ENCODE data around the gene OR51T1. TPM values are rescaled to one million over a fixed set of nuclear protein-coding genes. Genes with fewer than 3 reads are reported as not detected.

OR51T1 gene
- total RNA-seq, 1 experiment from 2014 or later, result not detected

GRCh38 chr11:4891996-4892640, 10.4 kb downstream of the OR51T1 start:
- no peaks in the 10 kb centered on the region for H3K9me3 Mint-ChIP-seq
- no peaks in the 10 kb centered on the region for H3K36me3 Mint-ChIP-seq (ENCODE audit: insufficient read depth in 1 of 3, low read depth in 3 of 3)
- Histone ChIP-seq H3K56ac (ENCODE audit: insufficient read length, low read depth, low read length) (no peak overlapping the region), H3K4ac (ENCODE audit: low read depth, low read length) (no peak overlapping the region), H2BK12ac (ENCODE audit: insufficient read length, low read depth, low read length) (no peak overlapping the region), H3K23me2 (ENCODE audit: insufficient read length, low read depth, low read length, poor library complexity, severe bottlenecking) (no peaks in the 10 kb centered on the region), H3K27me3 (ENCODE audit: insufficient read depth, low read length) (no peaks in the 10 kb centered on the region), H4K20me1 (ENCODE audit: control insufficient read depth, insufficient read depth, insufficient read length) (no peaks in the 10 kb centered on the region), H3K9ac (ENCODE audit: extremely low read depth, insufficient read length, low read length) (no peak overlapping the region), H4K8ac (replicated peaks; ENCODE audit: insufficient read length, low read depth, low read length) (no peak overlapping the region), H2BK5ac (ENCODE audit: insufficient read length, low read length) (no peak overlapping the region), H3K23ac (ENCODE audit: insufficient read length, low read depth, low read length) (no peak overlapping the region), H3K27ac (ENCODE audit: insufficient read length, low read depth, low read length) (no peak overlapping the region), H2AK5ac (ENCODE audit: insufficient read length, low read length) (no peak overlapping the region), H3T11ph (ENCODE audit: low read length) (no peak overlapping the region), H2AFZ (ENCODE audit: low read length) (no peak overlapping the region), H4K5ac (ENCODE audit: insufficient read length, low read depth, low read length) (no peak overlapping the region), H3K9me3 (ENCODE audit: control insufficient read depth, low read depth, low read length) (no peaks in the 10 kb centered on the region), H3K4me2 (ENCODE audit: insufficient read depth, insufficient read length, low read length) (no peak overlapping the region), H4K91ac (ENCODE audit: insufficient read length, low read depth, low read length) (no peak overlapping the region), H2BK120ac (ENCODE audit: low read depth, low read length, poor library complexity, severe bottlenecking) (no peak overlapping the region), H3K4me1 (ENCODE audit: insufficient read depth, low read length) (no peaks in the 10 kb centered on the region), H3K79me1 (ENCODE audit: insufficient read depth, low read depth, low read length, poor library complexity, severe bottlenecking) (no peaks in the 10 kb centered on the region), H2BK20ac (ENCODE audit: low read depth, low read length, poor library complexity, severe bottlenecking) (no peak overlapping the region), H3K14ac (ENCODE audit: insufficient read depth, low read length) (no peak overlapping the region), H2BK15ac (ENCODE audit: low read depth, low read length) (no peak overlapping the region), H3K18ac (ENCODE audit: insufficient read length, low read depth, low read length) (no peak overlapping the region), H3K79me2 (ENCODE audit: insufficient read depth, low read length) (no peaks in the 10 kb centered on the region)
- no peak for DNase-seq
- no peaks in the 10 kb centered on the region for H3K4me1 Mint-ChIP-seq
- H3K4me3 Mint-ChIP-seq, result no peak overlapping the region
- no CpG with 5 or more reads among the region's 1 CpG for WGBS (ENCODE audit: extremely low coverage, insufficient read length, low lambda C conversion rate)
- H3K27me3 Mint-ChIP-seq (ENCODE audit: low read depth), result no peaks in the 10 kb centered on the region
- no peak overlapping the region for H3K27ac Mint-ChIP-seq
- TF ChIP-seq, protein P1, sequence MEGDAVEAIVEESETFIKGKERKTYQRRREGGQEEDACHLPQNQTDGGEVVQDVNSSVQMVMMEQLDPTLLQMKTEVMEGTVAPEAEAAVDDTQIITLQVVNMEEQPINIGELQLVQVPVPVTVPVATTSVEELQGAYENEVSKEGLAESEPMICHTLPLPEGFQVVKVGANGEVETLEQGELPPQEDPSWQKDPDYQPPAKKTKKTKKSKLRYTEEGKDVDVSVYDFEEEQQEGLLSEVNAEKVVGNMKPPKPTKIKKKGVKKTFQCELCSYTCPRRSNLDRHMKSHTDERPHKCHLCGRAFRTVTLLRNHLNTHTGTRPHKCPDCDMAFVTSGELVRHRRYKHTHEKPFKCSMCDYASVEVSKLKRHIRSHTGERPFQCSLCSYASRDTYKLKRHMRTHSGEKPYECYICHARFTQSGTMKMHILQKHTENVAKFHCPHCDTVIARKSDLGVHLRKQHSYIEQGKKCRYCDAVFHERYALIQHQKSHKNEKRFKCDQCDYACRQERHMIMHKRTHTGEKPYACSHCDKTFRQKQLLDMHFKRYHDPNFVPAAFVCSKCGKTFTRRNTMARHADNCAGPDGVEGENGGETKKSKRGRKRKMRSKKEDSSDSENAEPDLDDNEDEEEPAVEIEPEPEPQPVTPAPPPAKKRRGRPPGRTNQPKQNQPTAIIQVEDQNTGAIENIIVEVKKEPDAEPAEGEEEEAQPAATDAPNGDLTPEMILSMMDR (conservative IDR thresholded peaks at IDR 0.05), result no peak; the same call in 1 of the 3 replicates
